ENCODE data around the gene CDK6.

GRCh38 chr7:92782236-92782635, 54.1 kb downstream of the CDK6 start:
- TF ChIP-seq REST (IDR thresholded peaks at IDR 0.05; ENCODE audit: unreplicated experiment) (no peak), STAT1 (IDR thresholded peaks at IDR 0.05; ENCODE audit: unreplicated experiment) (no peak), CTCF (conservative IDR thresholded peaks at IDR 0.05; ENCODE audit: low read depth in 2 of 2) (no peak)
